ENCODE data around the gene THSD8. TPM values are rescaled to one million over a fixed set of nuclear protein-coding genes. Genes with fewer than 3 reads are reported as not detected.

Gene THSD8
- polyA plus RNA-seq, 2 of the 4 experiments (the other 2 are of a cell fraction) = 4.9 TPM; not detected in 1

DNA sequence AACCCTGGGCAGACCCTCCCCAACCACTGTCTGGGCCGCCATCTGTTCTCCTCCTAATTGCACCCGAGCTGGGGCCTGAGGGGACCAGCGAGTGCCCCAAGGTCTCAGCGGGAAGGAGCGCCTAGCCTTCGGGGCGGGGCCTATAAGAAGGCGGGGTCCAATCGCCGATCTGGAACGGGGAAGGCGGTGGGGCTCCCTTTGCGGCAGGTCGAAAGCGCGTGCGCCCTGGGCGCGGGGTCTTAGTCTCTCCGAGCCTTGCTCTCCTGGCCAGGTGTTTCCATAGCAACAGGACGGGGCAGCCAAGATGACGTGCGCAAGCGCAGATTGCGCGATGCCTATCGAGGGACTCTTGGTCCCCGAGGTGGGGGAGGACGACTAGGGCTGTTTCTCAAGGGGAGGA lies 39.2 kb downstream of the THSD8 start:
- DNase-seq (ENCODE audit: low read depth in 1 of 2, low spot score in 1 of 2) = no peak
- no peak for ATAC-seq
- TF ChIP-seq ZFP36 (IDR thresholded peaks at IDR 0.05; ENCODE audit: borderline replicate concordance, partially characterized antibody) = no peak
- no peak for TF ChIP-seq PHF8 (IDR thresholded peaks at IDR 0.05; ENCODE audit: borderline replicate concordance, low read depth)
- TF ChIP-seq, protein P1, sequence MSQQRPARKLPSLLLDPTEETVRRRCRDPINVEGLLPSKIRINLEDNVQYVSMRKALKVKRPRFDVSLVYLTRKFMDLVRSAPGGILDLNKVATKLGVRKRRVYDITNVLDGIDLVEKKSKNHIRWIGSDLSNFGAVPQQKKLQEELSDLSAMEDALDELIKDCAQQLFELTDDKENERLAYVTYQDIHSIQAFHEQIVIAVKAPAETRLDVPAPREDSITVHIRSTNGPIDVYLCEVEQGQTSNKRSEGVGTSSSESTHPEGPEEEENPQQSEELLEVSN (IDR thresholded peaks at IDR 0.05; ENCODE audit: borderline replicate concordance, low read depth) = no peak
- CTCF ChIA-PET = no interaction called here
- Histone ChIP-seq H3K9me3 (no peaks in the 10 kb centered on the region), H3K4me2 (no peak overlapping the region), H3K27ac (no peak overlapping the region), H3K4me1 (peaks cover 3% of the 10 kb centered on the region; the same call in 1 of the 3 replicates), H3K4me3 (no peak overlapping the region)
- POLR2A ChIA-PET = no interaction called here
- no peak for FAIRE-seq
- WGBS (ENCODE audit: missing lambda C conversion rate) = 88% methylated on average over 20 of the region's 29 CpGs

GRCh38 chr19:12842511-12842910 lies 40.6 kb downstream of the THSD8 start:
- no peak overlapping the region for H3K4me3 ChIP-seq
- FAIRE-seq (no peak), DNase-seq (ENCODE audit: low read depth in 1 of 2, low spot score in 1 of 2) (no peak), ATAC-seq (no peak)
- ChIA-PET POLR2A (no interaction called here), CTCF (no interaction called here)
- H3K4me1 ChIP-seq = peaks cover 7% of the 10 kb centered on the region; the same call in 1 of the 3 replicates
- TF ChIP-seq EHF (CRISPR knock-in tag; IDR thresholded peaks at IDR 0.05) (no peak), ZFP36 (IDR thresholded peaks at IDR 0.05; ENCODE audit: borderline replicate concordance, partially characterized antibody) (no peak), RFX5 (IDR thresholded peaks at IDR 0.05) (no peak), ZC3H11A (IDR thresholded peaks at IDR 0.05) (no peak)
- WGBS (ENCODE audit: missing lambda C conversion rate) = 94% methylated on average over 18 of the region's 18 CpGs
- H3K27ac ChIP-seq = no peak overlapping the region
- no peak overlapping the region for H3K4me2 ChIP-seq
- H3K9me3 ChIP-seq = no peaks in the 10 kb centered on the region

DNA sequence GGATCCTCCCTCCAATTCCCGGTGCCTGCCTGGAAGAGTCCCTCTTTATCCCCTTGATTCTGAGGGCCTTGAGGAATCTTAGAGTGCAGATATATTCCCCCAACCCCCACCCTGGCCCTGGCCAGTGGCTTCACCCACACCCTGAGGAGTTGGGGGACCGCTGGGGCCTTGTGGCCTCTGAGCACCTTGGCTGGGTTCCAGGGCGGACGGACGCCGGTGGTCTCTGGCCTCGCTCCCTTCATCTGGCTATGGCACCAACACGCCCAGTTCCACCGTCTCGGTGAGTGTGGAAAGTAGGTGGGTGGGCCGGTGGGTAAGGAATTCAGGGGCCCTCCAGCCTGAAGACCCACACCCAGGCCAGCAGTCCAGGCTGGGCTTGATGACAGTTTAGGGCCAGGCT lies 41.5 kb downstream of the THSD8 start:
- 83% methylated on average over 3 of the region's 11 CpGs for WGBS (ENCODE audit: missing lambda C conversion rate)
- POLR2A ChIA-PET = no interaction called here

More for the DNA sequence above, 41.5 kb downstream of the THSD8 start:
- TF ChIP-seq, protein P2, sequence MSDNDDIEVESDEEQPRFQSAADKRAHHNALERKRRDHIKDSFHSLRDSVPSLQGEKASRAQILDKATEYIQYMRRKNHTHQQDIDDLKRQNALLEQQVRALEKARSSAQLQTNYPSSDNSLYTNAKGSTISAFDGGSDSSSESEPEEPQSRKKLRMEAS (IDR thresholded peaks at IDR 0.05) = no peak
- TF ChIP-seq NR3C1 (IDR thresholded peaks at IDR 0.05) (no peak), RNF2 (IDR thresholded peaks at IDR 0.05; ENCODE audit: borderline replicate concordance, low read depth) (no peak), ELK1 (IDR thresholded peaks at IDR 0.05; ENCODE audit: low read depth, low read length) (no peak), EP300 (IDR thresholded peaks at IDR 0.05) (no peak), ZSCAN20 (CRISPR knock-in tag; IDR thresholded peaks at IDR 0.05) (no peak), PHF8 (IDR thresholded peaks at IDR 0.05; ENCODE audit: borderline replicate concordance, low read depth) (no peak), CBX2 (IDR thresholded peaks at IDR 0.05; ENCODE audit: borderline replicate concordance, low read depth) (no peak), NPAS2 (CRISPR knock-in tag; IDR thresholded peaks at IDR 0.05; ENCODE audit: borderline replicate concordance) (no peak), KDM5A (IDR thresholded peaks at IDR 0.05) (no peak), EHF (CRISPR knock-in tag; IDR thresholded peaks at IDR 0.05) (no peak), RCOR1 (IDR thresholded peaks at IDR 0.05; ENCODE audit: low read depth, low read length) (no peak), SREBF2 (IDR thresholded peaks at IDR 0.05) (no peak), RARB (CRISPR knock-in tag; IDR thresholded peaks at IDR 0.05) (no peak)
- TF ChIP-seq, protein P3, sequence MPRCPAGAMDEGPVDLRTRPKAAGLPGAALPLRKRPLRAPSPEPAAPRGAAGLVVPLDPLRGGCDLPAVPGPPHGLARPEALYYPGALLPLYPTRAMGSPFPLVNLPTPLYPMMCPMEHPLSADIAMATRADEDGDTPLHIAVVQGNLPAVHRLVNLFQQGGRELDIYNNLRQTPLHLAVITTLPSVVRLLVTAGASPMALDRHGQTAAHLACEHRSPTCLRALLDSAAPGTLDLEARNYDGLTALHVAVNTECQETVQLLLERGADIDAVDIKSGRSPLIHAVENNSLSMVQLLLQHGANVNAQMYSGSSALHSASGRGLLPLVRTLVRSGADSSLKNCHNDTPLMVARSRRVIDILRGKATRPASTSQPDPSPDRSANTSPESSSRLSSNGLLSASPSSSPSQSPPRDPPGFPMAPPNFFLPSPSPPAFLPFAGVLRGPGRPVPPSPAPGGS (IDR thresholded peaks at IDR 0.05) = no peak
- H3K4me3 ChIP-seq = no peak overlapping the region
- no peak overlapping the region for H3K4me2 ChIP-seq
- H3K4me1 ChIP-seq = 0 out of 3 replicates have a peak, but pooled peaks cover 7% of the 10 kb centered on the region
- ATAC-seq = no peak
- no peaks in the 10 kb centered on the region for H3K9me3 ChIP-seq
- no peak for FAIRE-seq
- DNase-seq (ENCODE audit: low read depth in 1 of 2, low spot score in 1 of 2) = no peak
- CTCF ChIA-PET = no interaction called here
- H3K27ac ChIP-seq = no peak overlapping the region

Data from A549 (cell line).